Measurements from ENCODE around the gene ATP2B3.

Gene ATP2B3

GRCh38 chrX:153539171-153539978 lies 21.9 kb downstream of the ATP2B3 start:
- DNase-seq = no peak

DNA sequence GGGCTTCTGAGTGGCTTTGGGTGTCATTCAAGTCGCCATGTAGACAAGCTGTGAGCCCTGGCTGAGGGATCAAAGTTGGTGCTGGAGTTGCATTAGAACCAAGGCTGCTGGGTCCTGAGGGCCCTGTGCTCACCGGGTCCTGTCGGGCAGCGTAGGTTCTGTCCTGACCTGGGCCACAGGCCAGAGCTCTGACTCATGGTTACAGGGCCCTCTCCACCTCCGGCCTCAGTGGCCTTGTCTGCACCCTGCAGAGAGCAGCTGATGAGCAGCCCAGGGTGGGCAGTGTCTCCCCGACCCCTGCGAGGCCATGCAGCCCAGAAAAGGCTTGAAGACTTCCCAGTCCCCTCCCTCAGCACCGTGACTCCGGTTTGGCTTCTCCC lies 22.5 kb downstream of the ATP2B3 start:
- DNase-seq = no peak

DNA sequence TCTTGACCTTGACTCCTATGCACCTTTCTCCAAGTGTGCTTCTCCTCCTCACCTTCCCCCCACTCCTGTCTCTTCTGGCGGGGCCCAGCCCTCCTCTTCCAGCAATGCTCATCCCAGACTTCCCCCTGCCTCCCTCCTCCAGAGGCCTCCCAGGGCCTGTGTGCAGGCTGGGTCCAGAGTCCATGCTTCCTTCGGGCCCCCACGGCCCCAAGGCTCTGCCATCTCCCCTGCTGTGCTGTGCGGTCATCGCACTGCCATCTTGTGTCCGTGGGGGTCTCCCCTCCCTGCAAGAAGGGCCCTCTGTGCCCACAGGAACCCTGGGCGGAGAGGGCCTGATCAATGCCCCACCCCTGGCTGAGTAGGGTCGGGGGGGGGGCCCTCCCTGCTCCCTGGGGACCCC lies 27.3 kb downstream of the ATP2B3 start:
- DNase-seq = no peak

- no peak for DNase-seq
These were observed 28.9 kb downstream of the ATP2B3 start for GRCh38 chrX:153546386-153546785.

- no peak for DNase-seq
These were observed 29.8 kb downstream of the ATP2B3 start for GRCh38 chrX:153547195-153547594.

DNA sequence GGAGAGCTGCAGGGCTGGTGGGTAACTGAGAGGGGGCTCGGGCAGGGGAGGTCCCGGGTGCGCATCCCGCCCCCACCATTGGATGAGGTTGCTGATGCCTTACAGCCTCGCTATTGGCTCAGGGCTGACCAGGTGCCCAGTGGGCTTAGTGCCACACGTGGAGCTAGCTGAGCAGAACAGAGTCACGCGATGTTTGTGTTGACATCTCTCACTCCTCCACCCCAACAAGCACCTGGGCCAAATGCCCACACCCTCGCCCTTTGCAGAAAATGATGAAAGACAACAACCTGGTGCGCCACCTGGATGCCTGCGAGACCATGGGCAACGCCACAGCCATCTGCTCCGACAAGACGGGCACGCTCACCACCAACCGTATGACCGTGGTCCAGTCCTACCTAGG lies 31.8 kb downstream of the ATP2B3 start:
- DNase-seq = no peak

DNA sequence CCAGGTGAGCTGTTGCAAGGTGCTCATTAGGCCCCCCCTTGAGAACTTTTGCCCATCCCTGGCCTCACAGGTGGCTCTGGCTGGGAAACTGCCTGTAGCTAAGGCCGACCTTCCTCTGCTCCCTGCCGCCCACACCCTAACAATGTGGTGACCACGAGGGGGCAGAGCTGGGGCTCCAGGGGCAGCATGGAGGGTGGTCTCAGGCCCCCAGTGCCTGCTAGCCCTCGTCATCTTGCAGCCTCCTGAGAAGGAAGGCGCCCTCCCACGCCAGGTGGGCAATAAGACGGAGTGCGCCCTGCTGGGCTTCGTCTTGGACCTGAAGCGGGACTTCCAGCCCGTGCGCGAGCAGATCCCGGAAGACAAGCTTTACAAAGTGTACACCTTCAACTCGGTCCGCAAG lies 32.4 kb downstream of the ATP2B3 start:
- DNase-seq = no peak

- DNase-seq = no peak
These were observed 33.7 kb downstream of the ATP2B3 start for GRCh38 chrX:153551135-153551534.

GRCh38 chrX:153554519-153555167 lies 37.2 kb downstream of the ATP2B3 start:
- DNase-seq = peak; percentile 0

DNA sequence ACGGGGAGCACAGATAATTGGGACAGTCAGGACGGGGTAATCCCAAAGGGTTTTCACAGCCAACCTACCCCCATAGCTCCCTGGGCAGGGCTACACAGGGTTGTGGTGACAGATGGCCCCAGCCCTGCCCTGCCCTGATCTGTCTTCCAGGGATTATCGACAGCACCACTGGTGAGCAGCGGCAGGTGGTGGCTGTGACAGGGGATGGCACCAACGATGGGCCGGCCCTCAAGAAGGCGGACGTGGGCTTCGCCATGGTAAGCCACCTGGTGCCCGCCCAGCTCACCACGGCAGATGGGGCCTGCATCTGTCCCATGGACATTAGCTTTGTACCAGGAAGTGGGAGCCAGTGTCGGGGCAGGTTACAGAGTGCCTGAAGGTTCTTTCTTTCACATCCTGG lies 39.3 kb downstream of the ATP2B3 start:
- DNase-seq = no peak

GRCh38 chrX:153557618-153558355 lies 40.3 kb downstream of the ATP2B3 start:
- DNase-seq = no peak

DNA sequence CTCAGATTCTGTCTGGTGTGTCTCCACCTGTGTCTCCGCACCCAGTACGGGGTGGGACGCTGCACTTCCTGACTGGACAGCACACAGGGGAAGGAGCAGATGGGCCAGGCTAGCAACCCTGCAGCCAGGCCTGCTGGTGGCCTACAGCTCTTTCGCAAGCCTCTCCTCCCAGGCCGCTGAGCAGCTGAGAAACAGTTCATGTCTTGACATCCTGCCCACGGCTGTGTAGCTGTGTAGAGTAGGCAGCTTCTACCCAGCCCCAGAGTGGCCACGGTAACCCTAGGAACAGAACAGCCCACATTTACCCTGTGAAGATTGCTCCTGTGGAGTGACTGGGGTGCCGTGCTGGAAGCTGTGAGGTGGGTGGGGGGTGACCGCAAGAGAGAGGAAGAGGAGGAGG lies 42.6 kb downstream of the ATP2B3 start:
- DNase-seq = peak; percentile 5

DNA sequence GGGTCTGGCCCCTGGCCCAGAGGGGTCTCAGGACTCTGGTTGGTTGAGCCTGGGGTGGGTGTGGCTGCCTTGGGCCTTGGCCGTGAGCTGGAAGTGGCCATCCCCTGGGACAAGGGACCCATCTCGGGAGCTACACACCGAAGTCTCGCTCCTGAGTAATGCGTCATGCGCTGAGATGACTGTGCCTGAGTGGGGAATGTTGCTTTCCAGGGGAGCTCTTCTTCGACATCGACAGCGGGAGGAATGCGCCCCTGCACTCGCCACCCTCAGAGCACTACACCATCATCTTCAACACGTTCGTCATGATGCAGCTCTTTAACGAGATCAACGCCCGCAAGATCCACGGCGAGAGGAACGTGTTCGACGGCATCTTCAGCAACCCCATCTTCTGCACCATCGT lies 43.0 kb downstream of the ATP2B3 start:
- no peak for DNase-seq

- no peak for DNase-seq
These were observed 43.9 kb downstream of the ATP2B3 start for GRCh38 chrX:153561337-153561736.

DNA sequence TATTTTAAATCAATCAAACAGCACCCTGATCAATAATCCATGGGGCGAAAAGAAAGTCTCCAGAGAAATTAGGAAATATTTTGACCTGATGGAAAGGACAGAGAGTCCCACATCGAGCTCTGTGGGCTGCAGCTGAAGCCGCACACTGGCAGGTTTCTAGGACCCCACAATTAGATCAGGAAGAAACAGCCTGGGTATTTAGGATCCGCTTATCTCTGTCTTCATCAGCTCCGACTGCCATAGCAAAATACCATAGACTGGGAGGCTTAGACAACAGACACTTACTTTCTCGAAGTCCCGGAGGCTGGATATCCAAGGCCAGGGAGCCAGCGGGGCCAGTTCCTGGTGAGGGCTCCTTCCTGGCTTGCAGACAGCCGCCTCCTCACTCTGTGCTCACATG lies 45.1 kb downstream of the ATP2B3 start:
- no peak for DNase-seq

DNA sequence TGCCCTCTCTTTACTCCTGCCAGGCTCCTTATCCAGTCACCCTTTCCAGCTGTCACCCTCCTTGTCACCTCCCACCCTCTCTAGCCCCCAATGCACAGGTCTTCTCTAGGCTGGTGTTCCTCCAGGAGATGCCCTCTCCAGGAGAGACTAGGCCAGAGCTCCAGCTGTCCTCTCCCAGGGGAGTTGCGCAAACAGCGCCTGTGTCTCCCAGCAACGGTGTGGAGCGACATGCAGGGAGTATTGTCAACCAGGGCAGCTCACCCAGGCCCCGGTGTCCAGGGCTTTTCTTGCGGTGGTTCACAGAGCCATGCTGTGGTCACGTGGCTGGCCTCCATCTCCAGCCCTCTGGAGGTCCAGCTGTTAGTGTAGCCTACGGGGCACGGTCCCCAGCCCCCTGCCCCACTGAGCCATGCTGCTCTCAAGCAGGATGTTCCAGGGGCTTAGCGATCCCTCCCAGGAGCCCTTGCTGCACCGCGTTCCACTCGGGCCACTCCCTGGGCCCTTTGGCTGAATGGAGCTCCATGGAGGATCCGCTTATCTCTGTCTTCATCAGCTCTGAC lies 46.7 kb downstream of the ATP2B3 start:
- no peak for DNase-seq

- DNase-seq = no peak
These were observed 48.6 kb downstream of the ATP2B3 start for GRCh38 chrX:153565996-153566580.

GRCh38 chrX:153568451-153569011 lies 51.1 kb downstream of the ATP2B3 start:
- no peak for DNase-seq

GRCh38 chrX:153569475-153569874 lies 52.0 kb downstream of the ATP2B3 start:
- DNase-seq = no peak

- no peak for DNase-seq
These were observed 54.1 kb downstream of the ATP2B3 start for GRCh38 chrX:153571534-153571908.

GRCh38 chrX:153572601-153573000 lies 55.2 kb downstream of the ATP2B3 start:
- no peak for DNase-seq

DNA sequence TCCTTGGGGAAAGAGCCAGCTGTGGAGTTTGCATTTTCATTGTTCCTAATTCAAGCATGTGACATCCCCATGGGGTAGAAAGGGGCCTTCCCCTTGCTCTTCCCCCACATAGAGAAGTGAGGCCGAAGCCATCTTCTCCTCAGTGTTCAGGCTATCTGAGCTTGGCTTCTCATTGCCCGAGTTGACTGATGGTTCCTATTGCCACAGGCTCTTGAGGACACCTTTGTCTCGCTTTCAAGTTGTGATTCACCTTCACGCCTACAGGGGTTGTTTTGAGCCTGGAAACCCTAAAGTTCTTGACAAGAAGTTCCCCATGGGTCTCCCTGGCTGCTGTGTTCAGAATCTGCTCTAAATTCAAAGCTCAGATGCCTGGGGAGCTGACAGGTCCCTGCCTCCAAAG lies 56.5 kb downstream of the ATP2B3 start:
- no peak for DNase-seq

All from GF-D8 (cell line).